Stomach (tissue), 4 donors: ENCODE measurements around the gene SECISBP2.

Experiments used
- EP300 ChIP-seq: sonication (generic); formaldehyde crosslinking; IDR thresholded peaks from one replicate; pipeline ENCODE4 v1.6.1; 2017; ENCODE audit warnings: antibody characterized with exemption
- TF ChIP-seq, protein P1 (sequence below), 7 experiments: fragments of 450-650 bp in 4 of 7; fragments of 200-600 bp in 3 of 7; sonication (generic) in 3 of 7; IDR thresholded peaks; one replicate each; pipeline ENCODE4 v1.5.1; 2016 to 2019; ENCODE audit warnings: antibody characterized with exemption in 7 of 7, control low read depth in 2 of 7, mild to moderate bottlenecking in 1 of 7

GRCh38 chr9:89311346-89312221, 6.7 kb upstream of the SECISBP2 start:
- no peak for TF ChIP-seq EP300
- TF ChIP-seq, protein P1, sequence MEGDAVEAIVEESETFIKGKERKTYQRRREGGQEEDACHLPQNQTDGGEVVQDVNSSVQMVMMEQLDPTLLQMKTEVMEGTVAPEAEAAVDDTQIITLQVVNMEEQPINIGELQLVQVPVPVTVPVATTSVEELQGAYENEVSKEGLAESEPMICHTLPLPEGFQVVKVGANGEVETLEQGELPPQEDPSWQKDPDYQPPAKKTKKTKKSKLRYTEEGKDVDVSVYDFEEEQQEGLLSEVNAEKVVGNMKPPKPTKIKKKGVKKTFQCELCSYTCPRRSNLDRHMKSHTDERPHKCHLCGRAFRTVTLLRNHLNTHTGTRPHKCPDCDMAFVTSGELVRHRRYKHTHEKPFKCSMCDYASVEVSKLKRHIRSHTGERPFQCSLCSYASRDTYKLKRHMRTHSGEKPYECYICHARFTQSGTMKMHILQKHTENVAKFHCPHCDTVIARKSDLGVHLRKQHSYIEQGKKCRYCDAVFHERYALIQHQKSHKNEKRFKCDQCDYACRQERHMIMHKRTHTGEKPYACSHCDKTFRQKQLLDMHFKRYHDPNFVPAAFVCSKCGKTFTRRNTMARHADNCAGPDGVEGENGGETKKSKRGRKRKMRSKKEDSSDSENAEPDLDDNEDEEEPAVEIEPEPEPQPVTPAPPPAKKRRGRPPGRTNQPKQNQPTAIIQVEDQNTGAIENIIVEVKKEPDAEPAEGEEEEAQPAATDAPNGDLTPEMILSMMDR (IDR thresholded peaks at IDR 0.05), result no peak
